ENCODE measurements around the gene MIEF1. TPM values are rescaled to one million over a fixed set of nuclear protein-coding genes. Genes with fewer than 3 reads are reported as not detected.

The MIEF1 gene
- total RNA-seq, 1 experiment from 2014 or later: 29.9 TPM

- intact Hi-C loops (cut with micrococcal nuclease; ENCODE audit: unreplicated experiment) (no loop called here), in situ Hi-C loops (cut with HindIII; ENCODE audit: low pct_unique_long_range_greater_than_20kb, low sequenced_read_pairs) (no loop called here)
- Histone ChIP-seq H3K4me1 (ENCODE audit: control insufficient read depth, insufficient read depth, low read length) (no peaks in the 10 kb centered on the region), H3K4me3 (ENCODE audit: low read depth in 2 of 2, low read length in 2 of 2) (no peak overlapping the region), H3K36me3 (ENCODE audit: control insufficient read depth, insufficient read depth, low read length) (no peaks in the 10 kb centered on the region), H3K27ac (ENCODE audit: low read length) (no peak overlapping the region), H3K9me3 (ENCODE audit: control insufficient read depth, insufficient read depth, low read depth, low read length) (no peaks in the 10 kb centered on the region), H3K27me3 (ENCODE audit: control insufficient read depth, insufficient read depth, low read length) (peaks cover 5% of the 10 kb centered on the region; the same call in 1 of the 2 replicates)
- no peak for DNase-seq (ENCODE audit: low read depth, low spot score)
- ChIA-PET POLR2A (no interaction called here), CTCF (no interaction called here)
- no peak for ATAC-seq
- TF ChIP-seq TCF7L2 (IDR thresholded peaks at IDR 0.05; ENCODE audit: low read depth, low read length): no peak
- no peak for TF ChIP-seq POLR2AphosphoS5 (IDR thresholded peaks at IDR 0.05; ENCODE audit: low read depth, low read length)
- TF ChIP-seq REST (IDR thresholded peaks at IDR 0.05; ENCODE audit: insufficient read depth in 1 of 2, low read depth in 2 of 2, low read length in 1 of 2): no peak
- no peak for TF ChIP-seq SIN3A (IDR thresholded peaks at IDR 0.05; ENCODE audit: borderline replicate concordance, insufficient read depth, low read depth, low read length)
- no peak for TF ChIP-seq CTCF (IDR thresholded peaks at IDR 0.05)
- BruUV-seq (replicated peaks): no TSS peak
Observed at GRCh38 chr22:39547587-39547947, 45.5 kb downstream of the MIEF1 start.

- Histone ChIP-seq H3K27ac (ENCODE audit: low read length) (no peak overlapping the region), H3K9me3 (ENCODE audit: control insufficient read depth, insufficient read depth, low read depth, low read length) (no peaks in the 10 kb centered on the region), H3K36me3 (ENCODE audit: control insufficient read depth, insufficient read depth, low read length) (no peaks in the 10 kb centered on the region), H3K27me3 (ENCODE audit: control insufficient read depth, insufficient read depth, low read length) (no peaks in the 10 kb centered on the region), H3K4me3 (ENCODE audit: low read depth in 2 of 2, low read length in 2 of 2) (no peak overlapping the region), H3K4me1 (ENCODE audit: control insufficient read depth, insufficient read depth, low read length) (no peaks in the 10 kb centered on the region)
- in situ Hi-C loops (cut with HindIII; ENCODE audit: low pct_unique_long_range_greater_than_20kb, low sequenced_read_pairs) (no loop called here), intact Hi-C loops (cut with micrococcal nuclease; ENCODE audit: unreplicated experiment) (no loop called here)
- TF ChIP-seq SIN3A (IDR thresholded peaks at IDR 0.05; ENCODE audit: borderline replicate concordance, insufficient read depth, low read depth, low read length) (no peak), CTCF (IDR thresholded peaks at IDR 0.05) (no peak), POLR2AphosphoS5 (IDR thresholded peaks at IDR 0.05; ENCODE audit: low read depth, low read length) (no peak), REST (IDR thresholded peaks at IDR 0.05; ENCODE audit: insufficient read depth in 1 of 2, low read depth in 2 of 2, low read length in 1 of 2) (no peak), TCF7L2 (IDR thresholded peaks at IDR 0.05; ENCODE audit: low read depth, low read length) (no peak)
- CTCF ChIA-PET: no interaction called here
- DNase-seq (ENCODE audit: low read depth, low spot score) (no peak), ATAC-seq (no peak)
- no TSS peak for BruUV-seq (replicated peaks)
- POLR2A ChIA-PET: no interaction called here
Observed at GRCh38 chr22:39553429-39553828, 51.3 kb downstream of the MIEF1 start.

All from Panc1 (cell line).